ENCODE results near the gene KIRREL3.

DNA sequence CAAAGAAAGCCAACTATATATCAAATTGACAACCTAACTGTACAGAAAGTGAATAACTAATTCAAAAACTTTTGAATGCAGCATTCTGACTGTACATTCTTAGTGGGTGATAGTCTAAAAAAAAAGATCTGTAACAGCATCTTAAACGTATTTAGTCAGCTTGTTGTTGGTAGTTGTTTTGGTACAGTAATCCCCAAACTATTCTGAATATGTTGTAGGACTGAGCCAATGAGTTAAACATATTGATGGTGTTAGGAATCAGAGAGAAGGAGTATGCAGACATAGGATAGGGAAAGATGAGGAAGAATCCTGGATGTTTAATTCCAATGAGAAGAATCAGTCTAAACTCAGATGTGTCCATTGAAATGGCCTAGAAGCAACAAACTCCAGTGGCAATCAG, 41.9 kb upstream of the KIRREL3 start:
- TF ChIP-seq, protein P1, sequence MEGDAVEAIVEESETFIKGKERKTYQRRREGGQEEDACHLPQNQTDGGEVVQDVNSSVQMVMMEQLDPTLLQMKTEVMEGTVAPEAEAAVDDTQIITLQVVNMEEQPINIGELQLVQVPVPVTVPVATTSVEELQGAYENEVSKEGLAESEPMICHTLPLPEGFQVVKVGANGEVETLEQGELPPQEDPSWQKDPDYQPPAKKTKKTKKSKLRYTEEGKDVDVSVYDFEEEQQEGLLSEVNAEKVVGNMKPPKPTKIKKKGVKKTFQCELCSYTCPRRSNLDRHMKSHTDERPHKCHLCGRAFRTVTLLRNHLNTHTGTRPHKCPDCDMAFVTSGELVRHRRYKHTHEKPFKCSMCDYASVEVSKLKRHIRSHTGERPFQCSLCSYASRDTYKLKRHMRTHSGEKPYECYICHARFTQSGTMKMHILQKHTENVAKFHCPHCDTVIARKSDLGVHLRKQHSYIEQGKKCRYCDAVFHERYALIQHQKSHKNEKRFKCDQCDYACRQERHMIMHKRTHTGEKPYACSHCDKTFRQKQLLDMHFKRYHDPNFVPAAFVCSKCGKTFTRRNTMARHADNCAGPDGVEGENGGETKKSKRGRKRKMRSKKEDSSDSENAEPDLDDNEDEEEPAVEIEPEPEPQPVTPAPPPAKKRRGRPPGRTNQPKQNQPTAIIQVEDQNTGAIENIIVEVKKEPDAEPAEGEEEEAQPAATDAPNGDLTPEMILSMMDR (IDR thresholded peaks at IDR 0.05 in 8 of 11, conservative IDR thresholded peaks at IDR 0.05 in 3 of 11) = no peak
- TF ChIP-seq POLR2A (IDR thresholded peaks at IDR 0.05) = no peak
